HG02884 (cell line): Measurements from ENCODE around the gene SCN3A.

ENCODE experiments used
- ATAC-seq: cut with Tn5 transposase; IDR thresholded peaks from one replicate; pipeline ENCODE4 v1.9.1; 2021; ENCODE audit warnings: mild to moderate bottlenecking, moderate library complexity; ENCODE audit not compliant: unreplicated experiment

The SCN3A gene

GRCh38 chr2:165113414-165113813 is 90.4 kb downstream of the SCN3A start:
- ATAC-seq = no peak

GRCh38 chr2:165112789-165113188 is 91.1 kb downstream of the SCN3A start:
- no peak for ATAC-seq

- no peak for ATAC-seq
These were observed 91.7 kb downstream of the SCN3A start for GRCh38 chr2:165112133-165112573.

GRCh38 chr2:165110394-165110793 is 93.5 kb downstream of the SCN3A start:
- ATAC-seq = no peak

DNA sequence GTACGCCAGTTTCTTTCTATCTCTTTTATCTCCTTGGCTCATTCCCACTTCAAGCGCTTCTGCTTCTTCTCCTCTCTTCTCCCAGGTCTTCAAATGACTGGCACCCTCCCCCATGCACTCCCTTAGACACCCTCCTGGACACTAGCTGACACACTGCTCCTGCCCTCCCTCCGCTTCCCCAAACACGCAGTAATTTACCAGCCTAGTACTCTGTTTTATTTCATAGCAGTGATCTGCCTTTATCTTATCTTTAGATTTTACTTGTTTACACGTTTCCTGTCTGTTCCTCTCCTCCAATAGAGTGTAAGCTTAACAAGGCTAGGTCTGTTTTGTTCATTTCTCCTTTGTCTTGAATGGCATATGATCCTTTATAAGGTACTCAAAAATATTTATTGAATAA is 93.9 kb downstream of the SCN3A start:
- no peak for ATAC-seq

- no peak for ATAC-seq
These were observed 97.9 kb downstream of the SCN3A start for GRCh38 chr2:165105926-165106325.

GRCh38 chr2:165087933-165088901 is 115.6 kb downstream of the SCN3A start:
- ATAC-seq = no peak

DNA sequence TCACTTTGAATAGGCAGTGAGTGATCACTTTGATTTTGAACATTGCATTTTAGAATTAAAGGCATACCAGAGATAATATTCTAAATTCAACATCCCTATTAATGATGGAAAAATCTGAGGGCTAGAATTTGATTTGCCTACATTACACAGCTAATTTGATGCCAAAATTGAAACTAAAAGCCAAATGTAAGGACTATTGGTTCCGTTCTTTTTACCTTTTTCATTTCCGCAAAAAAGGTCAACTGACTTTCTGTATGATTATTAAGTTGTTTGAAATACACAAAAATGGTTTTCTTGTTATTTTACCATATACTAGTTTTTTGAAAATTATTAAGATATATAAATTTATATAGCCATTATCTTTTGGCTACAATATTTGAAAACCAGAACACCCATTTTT is 117.5 kb downstream of the SCN3A start:
- ATAC-seq = no peak

GRCh38 chr2:165083326-165083725 is 120.5 kb downstream of the SCN3A start:
- no peak for ATAC-seq

DNA sequence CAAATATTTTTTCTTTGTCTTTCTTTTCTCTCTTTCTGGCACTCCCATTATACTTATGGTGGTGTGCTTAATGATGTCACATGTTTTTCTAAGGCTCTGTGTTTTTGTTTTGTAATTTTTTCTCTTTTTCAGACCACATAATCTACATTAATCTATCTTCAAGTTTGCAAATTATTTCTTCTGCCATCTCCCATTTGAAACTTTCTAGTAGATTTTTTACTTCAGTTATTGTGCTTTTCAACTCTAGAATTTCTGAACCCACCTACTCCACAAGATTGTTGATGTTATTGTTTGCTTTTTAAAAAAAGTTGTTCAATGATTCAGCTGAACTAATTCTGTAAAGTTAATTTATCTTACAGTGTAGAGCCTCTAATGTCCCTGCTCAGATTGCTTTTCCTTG is 121.4 kb downstream of the SCN3A start:
- ATAC-seq = no peak

DNA sequence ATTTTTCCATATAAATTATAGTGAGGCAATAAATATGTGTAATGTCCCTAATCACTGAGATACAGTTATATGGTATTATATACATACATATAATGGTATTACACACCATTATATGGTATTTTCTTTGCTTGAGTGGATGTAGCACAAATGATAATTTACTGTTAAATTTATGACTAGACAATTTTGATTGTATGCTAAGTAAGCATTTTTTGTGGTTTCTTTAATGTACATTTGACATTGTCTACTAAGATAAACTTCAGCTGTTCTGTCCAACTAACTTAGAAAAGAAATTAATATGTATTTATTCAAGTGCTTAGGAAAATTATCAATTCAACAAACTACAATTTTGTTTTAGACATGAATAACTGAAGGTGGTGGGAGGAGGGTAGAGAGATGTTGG is 122.6 kb downstream of the SCN3A start:
- no peak for ATAC-seq

DNA sequence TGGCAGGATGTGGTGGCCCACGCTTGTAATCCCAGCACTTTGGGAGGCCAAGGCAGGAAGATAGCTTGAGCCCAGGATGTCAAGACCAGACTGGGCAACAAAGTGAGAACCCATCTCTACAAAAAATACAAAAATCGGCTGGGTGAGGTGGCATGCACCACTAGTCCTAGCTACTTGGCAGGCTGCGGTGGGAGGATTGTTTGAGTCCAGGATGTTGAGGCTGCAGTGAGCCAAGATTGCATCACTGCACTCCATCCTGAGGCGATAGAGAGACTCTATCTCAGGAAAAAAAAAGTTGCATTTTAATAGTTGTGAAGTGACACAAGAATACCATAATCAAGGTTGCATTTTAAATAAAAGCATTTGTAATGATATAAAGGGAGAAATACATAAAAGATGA is 124.4 kb downstream of the SCN3A start:
- ATAC-seq = no peak

DNA sequence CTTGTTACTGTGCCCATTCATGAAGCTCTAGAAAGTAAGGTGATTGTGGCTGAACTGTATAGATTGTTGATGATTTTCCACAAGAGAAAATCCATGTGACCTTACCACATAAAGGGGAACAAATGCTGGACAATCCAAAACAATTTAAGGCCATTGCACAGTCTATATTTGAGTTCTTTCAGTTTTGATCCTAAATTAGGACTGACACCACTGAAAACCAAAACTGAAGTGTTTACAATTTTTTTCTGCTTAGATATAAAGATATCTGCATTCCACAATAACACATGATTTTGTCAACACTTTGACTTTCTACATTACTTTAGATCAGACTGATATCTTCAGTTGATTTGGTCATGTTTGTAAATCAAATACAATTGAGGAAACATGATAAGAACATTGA is 124.9 kb downstream of the SCN3A start:
- ATAC-seq = no peak

DNA sequence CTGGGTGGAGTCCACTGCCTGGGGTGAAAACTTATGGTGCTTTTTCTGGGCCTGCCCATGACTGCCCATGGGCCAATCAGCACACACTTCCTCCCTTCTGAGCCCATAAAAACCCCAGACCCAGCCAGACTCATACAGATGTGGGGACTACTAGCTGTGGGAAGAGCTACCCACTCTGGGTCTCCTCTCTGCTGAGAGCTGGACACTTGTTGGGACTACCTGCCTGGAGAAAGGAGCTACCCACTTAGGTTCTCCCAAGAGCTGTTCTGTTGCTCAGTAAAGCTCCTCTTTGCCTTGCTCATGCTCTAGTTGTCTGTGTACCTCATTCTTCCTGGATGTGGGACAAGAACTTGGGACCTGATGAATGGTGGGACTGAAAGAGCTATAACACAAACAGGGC is 129.0 kb downstream of the SCN3A start:
- no peak for ATAC-seq

- ATAC-seq = no peak
These were observed 129.5 kb downstream of the SCN3A start for GRCh38 chr2:165074323-165074722.

GRCh38 chr2:165070076-165070475 is 133.8 kb downstream of the SCN3A start:
- ATAC-seq = no peak

DNA sequence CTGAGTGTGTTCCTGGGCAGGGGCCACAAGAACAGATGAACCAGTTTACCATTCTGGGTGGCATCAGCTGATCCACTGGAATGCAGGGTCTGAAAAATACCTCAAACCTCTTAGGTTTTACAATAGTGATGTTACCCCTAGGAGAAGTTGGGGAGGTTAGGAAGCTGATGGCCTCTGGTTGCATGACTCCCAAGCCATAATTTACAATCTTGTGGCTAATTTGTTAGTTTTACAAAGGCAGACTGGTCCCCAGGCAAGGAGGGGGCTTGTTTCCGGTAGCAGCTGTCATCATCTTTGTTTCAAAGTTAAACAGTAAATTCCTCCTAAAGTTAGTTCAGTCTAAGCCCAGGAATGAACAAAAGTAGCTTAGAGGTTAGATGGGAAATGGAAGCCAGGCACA is 134.7 kb downstream of the SCN3A start:
- ATAC-seq = no peak

- no peak for ATAC-seq
These were observed 135.4 kb downstream of the SCN3A start for GRCh38 chr2:165068487-165068757.

- ATAC-seq = no peak
These were observed 136.0 kb downstream of the SCN3A start for GRCh38 chr2:165067643-165068486.

DNA sequence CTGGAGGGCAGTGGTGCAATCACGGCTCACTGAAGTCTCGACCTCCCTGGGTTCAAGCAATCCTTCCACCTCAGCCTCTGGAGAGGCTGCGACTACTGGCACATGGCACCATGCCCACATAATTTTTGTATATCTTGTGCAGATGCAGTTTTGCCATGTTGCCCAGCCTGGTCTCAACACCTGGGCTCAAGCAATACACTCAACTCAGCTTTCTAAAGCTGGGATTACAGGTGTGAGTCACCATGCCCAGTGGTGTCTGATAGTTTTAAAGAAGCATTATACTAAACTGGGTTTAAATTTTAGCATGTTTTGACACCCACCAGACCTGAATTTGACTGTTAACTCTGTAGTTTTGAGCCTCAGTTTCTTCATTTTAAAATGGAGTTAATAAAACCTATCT is 139.1 kb downstream of the SCN3A start:
- ATAC-seq = no peak

- ATAC-seq = no peak
These were observed 143.4 kb downstream of the SCN3A start for GRCh38 chr2:165060411-165060810.
